ENCODE data around the gene NUP153. TPM values are rescaled to one million over a fixed set of nuclear protein-coding genes. Genes with fewer than 3 reads are reported as not detected.
A peak's percentile ranks its signal among the peaks of the same experiment; 100 is the strongest.
"Not testable (repeated sequence)": the region's sequence is repeated elsewhere in the genome, so short reads cannot be mapped to it uniquely, and the experiment has no call there.

NUP153 gene
- total and polyA plus RNA-seq, 10 of the 15 experiments (the other 5 are each of a cell fraction or from before 2014, with no cell fraction given) = 13.9 to 77.7 (median 56.2) TPM

- RAD21 ChIA-PET (ENCODE audit: unreplicated experiment) = interaction anchor here (0.5 to 1.7 kb wide), 24 partner anchors 24 to 1137 kb away, joined by 3 to 27 read pairs (median 3); no protein-coding TSS in a partner anchor
- no peak for FAIRE-seq
- no peak overlapping the region for H3K9ac ChIP-seq (ENCODE audit: control insufficient read depth, insufficient read depth, low read length)
- no peak overlapping the region for H3K27ac ChIP-seq (ENCODE audit: control insufficient read depth, insufficient read depth)
- SMC1A ChIA-PET (ENCODE audit: uncharacterized antibody, unreplicated experiment) = interaction anchor here (0.5 to 6.2 kb wide), 24 partner anchors 17 to 427 kb away, joined by 3 to 60 read pairs (median 3); no protein-coding TSS in a partner anchor
- H3K9me3 ChIP-seq (replicated peaks; ENCODE audit: control insufficient read depth, insufficient read depth, low read length) = no peaks in the 10 kb centered on the region; the same call in 2 of the 3 replicates
- H3K4me3 ChIP-seq = no peak overlapping the region
- WGBS (ENCODE audit: insufficient coverage, insufficient replicate concordance, low lambda C conversion rate, missing lambda C conversion rate) = 1% methylated on average over 5 of the region's 5 CpGs
- no TSS peak for BruUV-seq (replicated peaks)
- peak; percentile 27 for ATAC-seq
- H3K27me3 ChIP-seq (replicated peaks in 1 of 2; ENCODE audit: control insufficient read depth in 2 of 2, insufficient read depth in 2 of 2, low read length in 1 of 2) = no peaks in the 10 kb centered on the region
- CTCF ChIA-PET = interaction anchor here (0.6 to 5.6 kb wide), 38 partner anchors 10 to 920 kb away, joined by 3 to 70 read pairs (median 4); partner anchors contain the start of gene FAM8A1
- H2AFZ ChIP-seq (ENCODE audit: control insufficient read depth, low read depth, low read length) = no peak overlapping the region
- in situ Hi-C loops (cut with MboI) (loop anchor here (5.0 kb wide), 1 partner anchor 427 kb away; no protein-coding TSS in a partner anchor), intact Hi-C loops (cut with micrococcal nuclease; ENCODE audit: unreplicated experiment) (loop anchor here (1.0 kb wide), 3 partner anchors 220 to 428 kb away; no protein-coding TSS in a partner anchor)
- no peaks in the 10 kb centered on the region for H3K36me3 ChIP-seq (ENCODE audit: control insufficient read depth in 2 of 2, insufficient read depth in 2 of 2, low read length in 1 of 2)
- no peaks in the 10 kb centered on the region for H4K20me1 ChIP-seq (ENCODE audit: control insufficient read depth, insufficient read depth)
- POLR2A ChIA-PET = no interaction called here
- TF ChIP-seq ATF3 (IDR thresholded peaks at IDR 0.05; ENCODE audit: borderline replicate concordance, extremely low read depth, low read depth, low read length) (no peak), SMARCA5 (IDR thresholded peaks at IDR 0.05) (no peak), ZNF217 (IDR thresholded peaks at IDR 0.05) (no peak)
- no peak overlapping the region for H3K4me2 ChIP-seq (ENCODE audit: control insufficient read depth, insufficient read depth)
- H3K4me1 ChIP-seq (ENCODE audit: control insufficient read depth, insufficient read depth, low read length) = no peaks in the 10 kb centered on the region
- DNase-seq (ENCODE audit: low read depth, low spot score) = no peak
- no peaks in the 10 kb centered on the region for H3K79me2 ChIP-seq (ENCODE audit: control insufficient read depth, insufficient read depth, low read length)
Observed at GRCh38 chr6:17583811-17584210, 122.9 kb downstream of the NUP153 start.

- H3K4me1 ChIP-seq (ENCODE audit: control insufficient read depth, insufficient read depth, low read length); FAIRE-seq; H4K20me1 ChIP-seq (ENCODE audit: control insufficient read depth, insufficient read depth); intact Hi-C loops (cut with micrococcal nuclease; ENCODE audit: unreplicated experiment); ATAC-seq; DNase-seq (ENCODE audit: low read depth, low spot score); BruUV-seq (replicated peaks); H3K4me2 ChIP-seq (ENCODE audit: control insufficient read depth, insufficient read depth); H3K27me3 ChIP-seq (replicated peaks in 1 of 2; ENCODE audit: control insufficient read depth in 2 of 2, insufficient read depth in 2 of 2, low read length in 1 of 2); H2AFZ ChIP-seq (ENCODE audit: control insufficient read depth, low read depth, low read length); H3K27ac ChIP-seq (ENCODE audit: control insufficient read depth, insufficient read depth); H3K36me3 ChIP-seq (ENCODE audit: control insufficient read depth in 2 of 2, insufficient read depth in 2 of 2, low read length in 1 of 2); POLR2A ChIA-PET; H3K9ac ChIP-seq (ENCODE audit: control insufficient read depth, insufficient read depth, low read length); H3K9me3 ChIP-seq (replicated peaks; ENCODE audit: control insufficient read depth, insufficient read depth, low read length); H3K4me3 ChIP-seq; H3K79me2 ChIP-seq (ENCODE audit: control insufficient read depth, insufficient read depth, low read length): not testable (repeated sequence)
- in situ Hi-C loops (cut with MboI) = loop anchor here (5.0 kb wide), 1 partner anchor 424 kb away; no protein-coding TSS in a partner anchor
- ChIA-PET RAD21 (ENCODE audit: unreplicated experiment) (interaction anchor here (1.0 to 1.8 kb wide), 3 partner anchors 186 to 425 kb away, joined by 3 to 4 read pairs (median 3); no protein-coding TSS in a partner anchor), CTCF (interaction anchor here (0.6 to 5.6 kb wide), 6 partner anchors 73 to 423 kb away, joined by 3 to 70 read pairs (median 4); no protein-coding TSS in a partner anchor), SMC1A (ENCODE audit: uncharacterized antibody, unreplicated experiment) (interaction anchor here (1.4 to 6.2 kb wide), 3 partner anchors 12 to 424 kb away, joined by 3 to 60 read pairs (median 5); no protein-coding TSS in a partner anchor)
- TF ChIP-seq NFYB (IDR thresholded peaks at IDR 0.05; ENCODE audit: insufficient read depth, low read depth, low read length) = peak; percentile 45; the same call in 1 of the 2 replicates
- 69% methylated on average over 7 of the region's 7 CpGs for WGBS (ENCODE audit: insufficient coverage, insufficient replicate concordance, low lambda C conversion rate, missing lambda C conversion rate)
Observed at GRCh38 chr6:17581282-17581681, 125.4 kb downstream of the NUP153 start.

Measured in GM12878 (cell line).